CD4-positive, alpha-beta T cell treated with Interleukin-15 for 4 hours (primary cell): ENCODE measurements around the gene ZFP64.
A peak's percentile ranks its signal among the peaks of the same experiment; 100 is the strongest.
"Not testable (repeated sequence)": the region's sequence is repeated elsewhere in the genome, so short reads cannot be mapped to it uniquely, and the experiment has no call there.

Source experiments
- DNase-seq: peaks from one replicate; pipeline ENCODE4 v3.0.0-alpha.2; 2020; ENCODE audit warnings: low spot score

ZFP64 gene

GRCh38 chr20:52191132-52191915 lies at the start of gene ZFP64:
Gene ZFP64, minus strand, starts transcription at chr20:52191779. Its CDS starts 143 bp downstream, at chr20:52191636.
- peak; percentile 65 for DNase-seq

GRCh38 chr20:52240802-52241201 lies 49.2 kb upstream of the ZFP64 start:
- DNase-seq, result no peak

- no peak for DNase-seq
Measured at GRCh38 chr20:52239102-52239501, 47.5 kb upstream of the ZFP64 start.

- no peak for DNase-seq
Measured at GRCh38 chr20:52236292-52236691, 44.7 kb upstream of the ZFP64 start.

- no peak for DNase-seq
Measured at GRCh38 chr20:52235129-52235528, 43.5 kb upstream of the ZFP64 start.

- DNase-seq, result no peak
Measured at GRCh38 chr20:52234302-52235045, 42.9 kb upstream of the ZFP64 start.

- no peak for DNase-seq
Measured at GRCh38 chr20:52231230-52231746, 39.7 kb upstream of the ZFP64 start.

- no peak for DNase-seq
Measured at GRCh38 chr20:52230409-52230808, 38.8 kb upstream of the ZFP64 start.

GRCh38 chr20:52229346-52229745 lies 37.8 kb upstream of the ZFP64 start:
- not testable (repeated sequence) for DNase-seq

GRCh38 chr20:52226370-52226769 lies 34.8 kb upstream of the ZFP64 start:
- no peak for DNase-seq

- no peak for DNase-seq
Measured at GRCh38 chr20:52224920-52225319, 33.3 kb upstream of the ZFP64 start.

GRCh38 chr20:52221362-52221761 lies 29.8 kb upstream of the ZFP64 start:
- DNase-seq, result not testable (repeated sequence)

GRCh38 chr20:52220891-52221290 lies 29.3 kb upstream of the ZFP64 start:
- DNase-seq, result not testable (repeated sequence)

GRCh38 chr20:52219441-52219840 lies 27.9 kb upstream of the ZFP64 start:
- no peak for DNase-seq

GRCh38 chr20:52217689-52218395 lies 26.3 kb upstream of the ZFP64 start:
- no peak for DNase-seq

- DNase-seq, result no peak
Measured at GRCh38 chr20:52213995-52214394, 22.4 kb upstream of the ZFP64 start.

GRCh38 chr20:52212943-52213342 lies 21.4 kb upstream of the ZFP64 start:
- DNase-seq, result no peak

GRCh38 chr20:52210037-52210990 lies 18.7 kb upstream of the ZFP64 start:
- no peak for DNase-seq

GRCh38 chr20:52209154-52209571 lies 17.6 kb upstream of the ZFP64 start:
- DNase-seq, result no peak

- DNase-seq, result no peak
Measured at GRCh38 chr20:52207020-52207810, 15.6 kb upstream of the ZFP64 start.
